GM18507 (cell line): ENCODE data around the gene CTU2.
"Not testable (repeated sequence)": the region's sequence is repeated elsewhere in the genome, so short reads cannot be mapped to it uniquely, and the experiment has no call there.

Source experiments
- DNase-seq: peaks from one replicate; pipeline ENCODE4 v3.0.0; 2011; ENCODE audit warnings: low read depth; ENCODE audit not compliant: insufficient read length; ENCODE audit errors: extremely low spot score
- FAIRE-seq: peaks from 2 replicates; lab custom pipeline; 2011; peaks lifted over from hg19 to GRCh38; lab: Jason Lieb, UNC

Gene CTU2

GRCh38 chr16:88706229-88706964 is at the start of gene CTU2, which contains the start of gene RNF166:
CTU2 (plus strand) TSS chr16:88706503; CDS start chr16:88706531, 28 bp downstream.
RNF166 (minus strand) TSS chr16:88706408; CDS start chr16:88706325, 83 bp downstream.
- FAIRE-seq, result peak; percentile 86
- peak; percentile 96 for DNase-seq

GRCh38 chr16:88657371-88657770 is 48.9 kb upstream of the CTU2 start:
- FAIRE-seq, result no peak

GRCh38 chr16:88658714-88659113 is 47.6 kb upstream of the CTU2 start:
- FAIRE-seq, result no peak

More at GRCh38 chr16:88657371-88657770, 48.9 kb upstream of the CTU2 start:
- DNase-seq, result no peak

GRCh38 chr16:88659160-88659559 is 47.1 kb upstream of the CTU2 start:
- FAIRE-seq (no peak), DNase-seq (no peak)

More at GRCh38 chr16:88658714-88659113, 47.6 kb upstream of the CTU2 start:
- DNase-seq, result no peak

- no peak for FAIRE-seq
- no peak for DNase-seq
Observed at GRCh38 chr16:88661468-88661867, 44.8 kb upstream of the CTU2 start.

GRCh38 chr16:88662222-88662842 is 44.0 kb upstream of the CTU2 start:
- FAIRE-seq (no peak), DNase-seq (no peak)

GRCh38 chr16:88662843-88663606 is 43.3 kb upstream of the CTU2 start, which contains the start of gene MVD:
MVD (minus strand) TSS chr16:88663091; CDS start chr16:88663080, 11 bp downstream.
- FAIRE-seq, result peak; percentile 99
- DNase-seq, result peak; percentile 99

- DNase-seq (no peak), FAIRE-seq (no peak)
Observed at GRCh38 chr16:88665148-88665547, 41.2 kb upstream of the CTU2 start.

GRCh38 chr16:88665570-88665969 is 40.7 kb upstream of the CTU2 start:
- FAIRE-seq (no peak), DNase-seq (no peak)

- DNase-seq (no peak), FAIRE-seq (no peak)
Observed at GRCh38 chr16:88667461-88667860, 38.8 kb upstream of the CTU2 start.

GRCh38 chr16:88669493-88669892 is 36.8 kb upstream of the CTU2 start:
- not testable (repeated sequence) for DNase-seq, FAIRE-seq

- DNase-seq, result no peak
Observed at GRCh38 chr16:88669980-88670379, 36.3 kb upstream of the CTU2 start.

GRCh38 chr16:88671806-88672205 is 34.5 kb upstream of the CTU2 start:
- DNase-seq, result no peak
- no peak for FAIRE-seq

More at GRCh38 chr16:88669980-88670379, 36.3 kb upstream of the CTU2 start:
- no peak for FAIRE-seq

- DNase-seq (no peak), FAIRE-seq (no peak)
Observed at GRCh38 chr16:88672776-88673175, 33.5 kb upstream of the CTU2 start.

- DNase-seq (no peak), FAIRE-seq (peak; percentile 60)
Observed at GRCh38 chr16:88673716-88674379, 32.5 kb upstream of the CTU2 start.

- FAIRE-seq, result no peak
- DNase-seq, result no peak
Observed at GRCh38 chr16:88676502-88677242, 29.6 kb upstream of the CTU2 start.

- no peak for DNase-seq
- no peak for FAIRE-seq
Observed at GRCh38 chr16:88677721-88678120, 28.6 kb upstream of the CTU2 start.

GRCh38 chr16:88678224-88678979 is 27.9 kb upstream of the CTU2 start:
- DNase-seq (no peak), FAIRE-seq (no peak)
